Mesothelial cell of epicardium (in vitro differentiated cells): ENCODE results near the gene GPC3. TPM values are rescaled to one million over a fixed set of nuclear protein-coding genes. Genes with fewer than 3 reads are reported as not detected.

ENCODE experiments used
- DNase-seq, 2 experiments: peaks; one replicate each; pipeline ENCODE4 v3.0.0; 2021; ENCODE audit warnings: low spot score in 2 of 2; ENCODE audit not compliant: unreplicated experiment in 2 of 2
- H3K27ac Mint-ChIP-seq: 2 replicates; pipeline ENCODE4 v1.8.0; 2021; ENCODE audit warnings: mixed read lengths
- H3K27me3 Mint-ChIP-seq: 2 replicates; pipeline ENCODE4 v1.8.0; 2021; ENCODE audit warnings: low read depth, mixed read lengths
- H3K36me3 Mint-ChIP-seq: 2 replicates; pipeline ENCODE4 v1.8.0; 2021; ENCODE audit warnings: mixed read lengths
- H3K4me1 Mint-ChIP-seq: 2 replicates; pipeline ENCODE4 v1.8.0; 2021; ENCODE audit warnings: mixed read lengths
- H3K4me3 Mint-ChIP-seq: 2 replicates; pipeline ENCODE4 v1.8.0; 2021; ENCODE audit warnings: mild to moderate bottlenecking, moderate library complexity, mixed read lengths
- H3K9me3 Mint-ChIP-seq: 2 replicates; pipeline ENCODE4 v1.8.0; 2021; ENCODE audit warnings: mixed read lengths
- total RNA-seq: library from RNA; stranded (reverse); gene quantifications from 3 replicates; pipeline ENCODE4 v1.2.1, GENCODE V29; 2021
- TF ChIP-seq, protein P1 (sequence below): fragments of 200-600 bp; sonication (generic); IDR thresholded peaks from one replicate; pipeline ENCODE4 v1.5.0; 2021; ENCODE audit warnings: antibody characterized with exemption; ENCODE audit not compliant: unreplicated experiment

Gene GPC3
- total RNA-seq, 1 donor from 2014 or later, result 864 TPM

DNA sequence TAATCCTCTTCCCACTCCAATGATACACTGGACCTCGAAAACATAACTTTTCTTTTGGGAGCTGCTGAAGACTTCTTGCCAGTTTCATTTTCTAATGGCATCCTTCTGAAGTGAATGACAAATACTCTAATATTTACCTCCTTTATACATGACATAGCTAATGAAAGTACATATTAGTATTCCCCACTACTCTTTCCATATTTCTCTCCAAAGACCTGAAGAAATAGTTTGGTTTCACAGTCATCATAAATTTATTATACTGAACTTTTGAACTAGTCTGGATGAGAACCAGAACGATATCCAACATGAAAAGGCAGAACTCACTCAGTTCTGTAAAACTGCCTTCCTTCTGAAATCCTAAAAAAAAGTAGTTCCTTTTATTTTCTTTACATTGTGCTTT is 139.1 kb downstream of the GPC3 start:
- TF ChIP-seq, protein P1, sequence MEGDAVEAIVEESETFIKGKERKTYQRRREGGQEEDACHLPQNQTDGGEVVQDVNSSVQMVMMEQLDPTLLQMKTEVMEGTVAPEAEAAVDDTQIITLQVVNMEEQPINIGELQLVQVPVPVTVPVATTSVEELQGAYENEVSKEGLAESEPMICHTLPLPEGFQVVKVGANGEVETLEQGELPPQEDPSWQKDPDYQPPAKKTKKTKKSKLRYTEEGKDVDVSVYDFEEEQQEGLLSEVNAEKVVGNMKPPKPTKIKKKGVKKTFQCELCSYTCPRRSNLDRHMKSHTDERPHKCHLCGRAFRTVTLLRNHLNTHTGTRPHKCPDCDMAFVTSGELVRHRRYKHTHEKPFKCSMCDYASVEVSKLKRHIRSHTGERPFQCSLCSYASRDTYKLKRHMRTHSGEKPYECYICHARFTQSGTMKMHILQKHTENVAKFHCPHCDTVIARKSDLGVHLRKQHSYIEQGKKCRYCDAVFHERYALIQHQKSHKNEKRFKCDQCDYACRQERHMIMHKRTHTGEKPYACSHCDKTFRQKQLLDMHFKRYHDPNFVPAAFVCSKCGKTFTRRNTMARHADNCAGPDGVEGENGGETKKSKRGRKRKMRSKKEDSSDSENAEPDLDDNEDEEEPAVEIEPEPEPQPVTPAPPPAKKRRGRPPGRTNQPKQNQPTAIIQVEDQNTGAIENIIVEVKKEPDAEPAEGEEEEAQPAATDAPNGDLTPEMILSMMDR, result no peak
- Mint-ChIP-seq H3K27ac (peak overlapping the region; percentile 91), H3K4me1 (peaks cover 63% of the 10 kb centered on the region), H3K4me3 (peak overlapping the region; percentile 13), H3K36me3 (peaks cover 11% of the 10 kb centered on the region), H3K9me3 (peaks cover 8% of the 10 kb centered on the region), H3K27me3 (no peaks in the 10 kb centered on the region)
- no peak for DNase-seq

DNA sequence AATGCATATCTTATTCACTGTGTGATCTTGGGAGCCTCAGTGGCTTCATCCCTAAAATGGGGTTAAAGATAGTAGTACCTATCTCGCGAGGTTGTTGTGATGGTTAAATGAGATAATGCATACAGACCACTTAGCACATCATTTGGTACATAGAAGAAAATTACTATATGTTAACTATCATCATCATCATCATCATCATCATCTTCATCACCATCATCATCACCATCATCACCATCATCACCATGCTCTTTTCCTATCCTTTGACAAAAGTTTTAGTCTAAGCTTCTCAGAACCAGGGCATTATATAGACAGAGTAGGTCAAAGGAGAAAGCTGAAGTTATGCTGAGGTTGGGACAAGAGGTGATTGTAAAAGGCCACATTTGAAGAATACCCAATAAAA is 145.0 kb downstream of the GPC3 start:
- TF ChIP-seq, protein P1, result no peak
- Mint-ChIP-seq H3K27me3 (no peaks in the 10 kb centered on the region), H3K36me3 (peaks cover 13% of the 10 kb centered on the region), H3K4me3 (no peak overlapping the region), H3K27ac (no peak overlapping the region), H3K9me3 (peaks cover 8% of the 10 kb centered on the region), H3K4me1 (peaks cover 46% of the 10 kb centered on the region)
- no peak for DNase-seq

DNA sequence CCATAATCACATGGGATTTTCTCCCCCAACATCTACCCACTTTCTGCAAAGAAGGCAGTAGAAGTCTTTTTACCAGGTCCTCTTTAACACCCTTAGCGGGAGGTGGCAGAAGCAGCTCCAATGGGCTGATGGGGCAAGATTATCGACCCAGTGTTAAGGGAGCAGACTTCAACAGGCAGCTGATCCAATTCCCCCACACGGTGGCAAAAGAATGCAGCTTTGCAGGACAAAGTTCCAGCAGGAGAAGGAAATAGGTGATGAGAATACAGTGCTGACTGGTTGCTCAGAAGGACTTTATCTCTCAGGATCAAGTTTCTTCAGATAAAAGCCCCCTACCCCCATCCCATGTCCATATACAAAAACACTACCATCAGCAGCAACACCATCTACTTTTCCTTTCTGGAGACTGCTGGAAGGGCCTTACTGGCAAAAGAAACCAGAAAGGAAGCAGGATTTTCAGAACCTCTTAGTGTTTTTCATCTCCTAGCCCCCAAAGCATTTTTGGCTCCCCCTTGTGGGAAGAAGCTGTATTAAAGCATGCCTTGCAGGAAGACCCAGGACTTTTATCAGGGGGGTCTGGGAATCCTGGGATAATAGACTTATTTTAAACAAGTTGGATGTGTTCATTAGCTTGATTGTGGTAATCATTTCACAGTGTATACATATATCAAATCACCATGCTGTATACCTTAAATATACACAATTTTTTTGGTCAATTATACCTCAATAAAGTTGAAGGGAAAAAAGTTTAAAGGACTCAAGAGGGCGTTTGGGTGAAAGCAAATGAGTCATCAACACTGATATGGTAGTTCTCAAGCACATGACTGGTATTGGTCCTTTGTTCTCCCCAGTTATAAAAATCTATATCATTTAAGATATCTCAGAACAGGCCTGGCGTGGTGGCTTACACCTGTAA is 146.4 kb downstream of the GPC3 start:
- H3K36me3 Mint-ChIP-seq, result peaks cover 14% of the 10 kb centered on the region
- H3K27me3 Mint-ChIP-seq, result no peaks in the 10 kb centered on the region
- H3K4me1 Mint-ChIP-seq, result peaks cover 33% of the 10 kb centered on the region
- TF ChIP-seq, protein P1, result peak; percentile 78
- H3K9me3 Mint-ChIP-seq, result peaks cover 8% of the 10 kb centered on the region
- DNase-seq, result peak in 1 of 2 experiments; percentile 57
- H3K4me3 Mint-ChIP-seq, result no peak overlapping the region
- H3K27ac Mint-ChIP-seq, result peak overlapping the region; percentile 79

DNA sequence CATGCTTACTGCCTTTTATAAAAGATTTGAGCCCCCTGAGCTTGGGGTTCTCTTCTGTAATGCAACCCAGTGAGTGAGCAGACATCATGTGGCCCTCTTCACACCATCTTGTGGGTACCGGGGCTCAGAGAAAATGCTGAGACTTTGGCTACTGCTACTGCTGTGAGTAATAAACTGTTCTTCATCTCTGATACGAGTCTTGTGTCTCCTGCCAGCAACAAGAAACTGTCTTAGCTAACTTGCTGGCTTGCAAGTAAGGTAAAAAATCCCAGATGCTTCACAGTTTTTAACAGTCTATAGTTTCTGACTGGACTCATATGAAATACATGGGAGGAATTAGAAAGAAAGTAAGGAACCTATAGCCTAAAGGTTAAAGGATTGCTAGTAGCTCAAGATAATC is 148.3 kb downstream of the GPC3 start:
- H3K27me3 Mint-ChIP-seq, result no peaks in the 10 kb centered on the region
- no peak for DNase-seq
- peaks cover 16% of the 10 kb centered on the region for H3K36me3 Mint-ChIP-seq
- H3K9me3 Mint-ChIP-seq, result peaks cover 3% of the 10 kb centered on the region
- TF ChIP-seq, protein P1, result no peak
- H3K27ac Mint-ChIP-seq, result peak overlapping the region; percentile 78
- no peak overlapping the region for H3K4me3 Mint-ChIP-seq
- H3K4me1 Mint-ChIP-seq, result peaks cover 30% of the 10 kb centered on the region

DNA sequence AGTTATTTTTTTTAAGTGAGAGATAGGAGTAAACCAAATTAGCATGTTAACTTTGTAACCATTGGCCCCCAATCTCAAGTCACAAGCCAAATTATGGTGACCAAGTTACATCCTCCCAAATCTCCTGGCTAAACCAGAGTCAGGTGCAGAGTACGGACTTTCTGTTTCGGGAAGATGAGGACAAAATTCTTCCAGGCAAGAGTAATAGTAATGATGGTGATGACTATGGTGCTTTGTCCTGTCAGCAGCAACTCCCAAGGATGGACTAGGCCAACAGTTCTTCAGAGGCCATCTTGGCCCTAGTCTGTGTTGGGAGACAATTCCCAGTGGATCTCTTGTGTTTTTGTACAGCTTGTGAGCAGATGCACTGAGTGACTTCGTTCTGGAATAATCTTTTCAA is 148.8 kb downstream of the GPC3 start:
- Mint-ChIP-seq H3K27ac (peak overlapping the region; percentile 67), H3K4me1 (peaks cover 30% of the 10 kb centered on the region), H3K27me3 (no peaks in the 10 kb centered on the region), H3K36me3 (peaks cover 16% of the 10 kb centered on the region), H3K4me3 (no peak overlapping the region), H3K9me3 (peaks cover 3% of the 10 kb centered on the region)
- TF ChIP-seq, protein P1, result no peak
- no peak for DNase-seq
